Measurements from ENCODE around the gene RASSF5. TPM values are rescaled to one million over a fixed set of nuclear protein-coding genes. Genes with fewer than 3 reads are reported as not detected.
A peak's percentile ranks its signal among the peaks of the same experiment; 100 is the strongest.

RASSF5 gene
- total and polyA plus RNA-seq, 2 of the 13 experiments (the other 11 are each of a cell fraction or from before 2014, with no cell fraction given), result 0.18 to 0.40 TPM

- TF ChIP-seq, protein P1, sequence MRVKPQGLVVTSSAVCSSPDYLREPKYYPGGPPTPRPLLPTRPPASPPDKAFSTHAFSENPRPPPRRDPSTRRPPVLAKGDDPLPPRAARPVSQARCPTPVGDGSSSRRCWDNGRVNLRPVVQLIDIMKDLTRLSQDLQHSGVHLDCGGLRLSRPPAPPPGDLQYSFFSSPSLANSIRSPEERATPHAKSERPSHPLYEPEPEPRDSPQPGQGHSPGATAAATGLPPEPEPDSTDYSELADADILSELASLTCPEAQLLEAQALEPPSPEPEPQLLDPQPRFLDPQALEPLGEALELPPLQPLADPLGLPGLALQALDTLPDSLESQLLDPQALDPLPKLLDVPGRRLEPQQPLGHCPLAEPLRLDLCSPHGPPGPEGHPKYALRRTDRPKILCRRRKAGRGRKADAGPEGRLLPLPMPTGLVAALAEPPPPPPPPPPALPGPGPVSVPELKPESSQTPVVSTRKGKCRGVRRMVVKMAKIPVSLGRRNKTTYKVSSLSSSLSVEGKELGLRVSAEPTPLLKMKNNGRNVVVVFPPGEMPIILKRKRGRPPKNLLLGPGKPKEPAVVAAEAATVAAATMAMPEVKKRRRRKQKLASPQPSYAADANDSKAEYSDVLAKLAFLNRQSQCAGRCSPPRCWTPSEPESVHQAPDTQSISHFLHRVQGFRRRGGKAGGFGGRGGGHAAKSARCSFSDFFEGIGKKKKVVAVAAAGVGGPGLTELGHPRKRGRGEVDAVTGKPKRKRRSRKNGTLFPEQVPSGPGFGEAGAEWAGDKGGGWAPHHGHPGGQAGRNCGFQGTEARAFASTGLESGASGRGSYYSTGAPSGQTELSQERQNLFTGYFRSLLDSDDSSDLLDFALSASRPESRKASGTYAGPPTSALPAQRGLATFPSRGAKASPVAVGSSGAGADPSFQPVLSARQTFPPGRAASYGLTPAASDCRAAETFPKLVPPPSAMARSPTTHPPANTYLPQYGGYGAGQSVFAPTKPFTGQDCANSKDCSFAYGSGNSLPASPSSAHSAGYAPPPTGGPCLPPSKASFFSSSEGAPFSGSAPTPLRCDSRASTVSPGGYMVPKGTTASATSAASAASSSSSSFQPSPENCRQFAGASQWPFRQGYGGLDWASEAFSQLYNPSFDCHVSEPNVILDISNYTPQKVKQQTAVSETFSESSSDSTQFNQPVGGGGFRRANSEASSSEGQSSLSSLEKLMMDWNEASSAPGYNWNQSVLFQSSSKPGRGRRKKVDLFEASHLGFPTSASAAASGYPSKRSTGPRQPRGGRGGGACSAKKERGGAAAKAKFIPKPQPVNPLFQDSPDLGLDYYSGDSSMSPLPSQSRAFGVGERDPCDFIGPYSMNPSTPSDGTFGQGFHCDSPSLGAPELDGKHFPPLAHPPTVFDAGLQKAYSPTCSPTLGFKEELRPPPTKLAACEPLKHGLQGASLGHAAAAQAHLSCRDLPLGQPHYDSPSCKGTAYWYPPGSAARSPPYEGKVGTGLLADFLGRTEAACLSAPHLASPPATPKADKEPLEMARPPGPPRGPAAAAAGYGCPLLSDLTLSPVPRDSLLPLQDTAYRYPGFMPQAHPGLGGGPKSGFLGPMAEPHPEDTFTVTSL (CRISPR knock-in tag; IDR thresholded peaks at IDR 0.05; ENCODE audit: borderline replicate concordance), result no peak
- 0 out of 2 replicates have a peak, but pooled peaks have one; percentile 49 for TF ChIP-seq KAT7 (CRISPR knock-in tag; IDR thresholded peaks at IDR 0.05; ENCODE audit: borderline replicate concordance)
- TF ChIP-seq SMAD3 (CRISPR knock-in tag; IDR thresholded peaks at IDR 0.05), result no peak
- TF ChIP-seq SNAPC4 (CRISPR knock-in tag; IDR thresholded peaks at IDR 0.05), result no peak
- 0 out of 2 replicates have a peak, but pooled peaks have one; percentile 16 for TF ChIP-seq ZGPAT (CRISPR knock-in tag; IDR thresholded peaks at IDR 0.05)
- TF ChIP-seq ELF3 (CRISPR knock-in tag; IDR thresholded peaks at IDR 0.05), result peak; percentile 31; the same call in 1 of the 2 replicates
- TF ChIP-seq BRD4 (CRISPR knock-in tag; IDR thresholded peaks at IDR 0.05), result no peak
- no peak for TF ChIP-seq ZNF569 (CRISPR knock-in tag; IDR thresholded peaks at IDR 0.05; ENCODE audit: borderline replicate concordance)
- TF ChIP-seq ZNF24 (IDR thresholded peaks at IDR 0.05), result no peak
- TF ChIP-seq SRSF1 (optimal IDR thresholded peaks at IDR 0.05; ENCODE audit: low read depth, low read length), result peak; percentile 14
- TF ChIP-seq MAFF (IDR thresholded peaks at IDR 0.05; ENCODE audit: low read depth, low read length), result no peak
- TF ChIP-seq MAX (IDR thresholded peaks at IDR 0.05), result no peak; the same call in 1 of the 2 replicates
- no peak for TF ChIP-seq NFYC (CRISPR knock-in tag; IDR thresholded peaks at IDR 0.05)
- TF ChIP-seq TBX2 (CRISPR knock-in tag; IDR thresholded peaks at IDR 0.05; ENCODE audit: borderline replicate concordance), result no peak
Observed at GRCh38 chr1:206470692-206471414, 36.5 kb upstream of the RASSF5 start (continued).
